Mucosa of rectum (tissue), 2 donors: Measurements from ENCODE around the gene STRN.
A peak's percentile ranks its signal among the peaks of the same experiment; 100 is the strongest.
"Not testable (repeated sequence)": the region's sequence is repeated elsewhere in the genome, so short reads cannot be mapped to it uniquely, and the experiment has no call there.

Experiments
- H3K27ac ChIP-seq, 2 donors: one replicate each; pipeline ENCODE4 v1.7.0; 2013; ENCODE audit warnings: inconsistent platforms in 2 of 2, low read depth in 2 of 2, low read length in 2 of 2
- H3K27me3 ChIP-seq, 2 donors: one replicate each; pipeline ENCODE4 v1.7.0; 2013; ENCODE audit warnings: low read length in 2 of 2; ENCODE audit not compliant: control insufficient read depth in 2 of 2, insufficient read depth in 2 of 2
- H3K36me3 ChIP-seq, 2 donors: one replicate each; pipeline ENCODE4 v1.7.0; 2013; ENCODE audit warnings: low read length in 2 of 2; ENCODE audit not compliant: control insufficient read depth in 2 of 2, insufficient read depth in 2 of 2
- H3K4me1 ChIP-seq, 2 donors: one replicate each; pipeline ENCODE4 v1.7.0; 2013; ENCODE audit warnings: low read length in 2 of 2, mild to moderate bottlenecking in 1 of 2; ENCODE audit not compliant: control insufficient read depth in 2 of 2, insufficient read depth in 2 of 2
- H3K4me3 ChIP-seq, 2 donors: one replicate each; pipeline ENCODE4 v1.7.0; 2013; ENCODE audit warnings: low read length in 2 of 2
- H3K9ac ChIP-seq, 2 donors: one replicate each; pipeline ENCODE4 v1.7.0; 2013; ENCODE audit warnings: low read length in 2 of 2, low read depth in 1 of 2, mild to moderate bottlenecking in 1 of 2
- H3K9me3 ChIP-seq, 2 donors: one replicate each; pipeline ENCODE4 v1.7.0; 2013; ENCODE audit warnings: low read length in 2 of 2; ENCODE audit not compliant: control insufficient read depth in 2 of 2
- donor health status: healthy.
- donor health status: Normal muscosa, but diverticular disease.

STRN gene

DNA sequence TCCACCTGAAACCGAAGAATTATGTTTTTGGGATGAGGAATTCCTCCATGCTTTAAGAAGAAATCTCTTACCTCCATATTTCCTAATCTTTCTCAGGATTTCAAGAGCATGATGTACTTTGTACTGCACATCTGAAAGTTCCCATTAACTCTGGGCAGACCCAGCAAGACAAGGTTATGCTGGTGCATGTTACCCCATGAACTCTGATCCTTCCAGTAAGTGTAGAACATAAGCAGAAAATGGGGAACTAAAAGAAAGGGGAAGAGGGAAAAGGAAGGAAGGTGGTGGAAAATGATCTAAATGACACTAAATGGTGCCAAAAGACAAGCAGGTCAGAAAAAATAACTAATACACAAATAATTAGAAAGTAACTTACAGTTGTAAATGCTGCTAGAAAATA is 50.7 kb downstream of the STRN start:
- H3K27me3 ChIP-seq: no peaks in the 10 kb centered on the region
- H3K27ac ChIP-seq: no peak overlapping the region
- no peak overlapping the region for H3K9ac ChIP-seq
- no peaks in the 10 kb centered on the region for H3K4me1 ChIP-seq
- H3K9me3 ChIP-seq: no peaks in the 10 kb centered on the region
- no peak overlapping the region for H3K4me3 ChIP-seq
- H3K36me3 ChIP-seq: peaks cover 13 to 17% of the 10 kb centered on the region in 2 donors

DNA sequence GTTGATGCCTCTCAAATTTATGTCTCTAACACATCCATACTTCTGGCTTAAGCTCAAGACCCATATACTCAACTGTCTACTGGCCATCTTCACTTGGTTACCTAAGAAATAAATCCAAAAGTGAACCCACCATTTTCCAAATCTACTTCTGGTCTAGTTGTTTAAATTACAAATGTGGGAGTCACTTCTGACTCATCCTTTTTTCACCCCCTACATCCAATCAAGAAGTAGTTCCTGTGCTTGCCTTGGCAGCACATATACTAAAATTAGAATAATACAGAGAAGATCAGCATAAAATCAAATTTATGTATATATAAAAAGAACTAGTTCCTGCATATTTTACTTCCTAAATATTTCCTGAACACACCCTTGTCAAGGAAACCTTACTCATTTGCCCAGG is 53.6 kb downstream of the STRN start:
- peaks cover 15 to 16% of the 10 kb centered on the region in 2 donors for H3K36me3 ChIP-seq
- H3K4me1 ChIP-seq: no peaks in the 10 kb centered on the region
- H3K27ac ChIP-seq: no peak overlapping the region
- no peak overlapping the region for H3K4me3 ChIP-seq
- no peaks in the 10 kb centered on the region for H3K27me3 ChIP-seq
- H3K9ac ChIP-seq: no peak overlapping the region
- H3K9me3 ChIP-seq: no peaks in the 10 kb centered on the region

- Histone ChIP-seq H3K9ac (no peak overlapping the region), H3K27ac (no peak overlapping the region), H3K4me1 (no peaks in the 10 kb centered on the region), H3K27me3 (no peaks in the 10 kb centered on the region), H3K9me3 (no peaks in the 10 kb centered on the region), H3K4me3 (no peak overlapping the region), H3K36me3 (peaks cover 15 to 16% of the 10 kb centered on the region in 2 donors)
Observed at GRCh38 chr2:36911012-36911411, 55.3 kb downstream of the STRN start.

GRCh38 chr2:36906277-36906676 is 60.1 kb downstream of the STRN start:
- no peak overlapping the region for H3K9ac ChIP-seq
- H3K4me1 ChIP-seq: no peaks in the 10 kb centered on the region
- H3K27me3 ChIP-seq: no peaks in the 10 kb centered on the region
- H3K27ac ChIP-seq: no peak overlapping the region
- no peaks in the 10 kb centered on the region for H3K9me3 ChIP-seq
- H3K4me3 ChIP-seq: no peak overlapping the region
- peaks cover 5 to 6% of the 10 kb centered on the region in 2 donors for H3K36me3 ChIP-seq

GRCh38 chr2:36904636-36905035 is 61.7 kb downstream of the STRN start:
- Histone ChIP-seq H3K27me3 (no peaks in the 10 kb centered on the region), H3K36me3 (peaks cover 4 to 5% of the 10 kb centered on the region in 2 donors), H3K9me3 (no peaks in the 10 kb centered on the region), H3K27ac (no peak overlapping the region), H3K4me3 (no peak overlapping the region), H3K4me1 (no peaks in the 10 kb centered on the region), H3K9ac (no peak overlapping the region)

GRCh38 chr2:36902385-36903120 is 63.8 kb downstream of the STRN start:
- Histone ChIP-seq H3K4me3 (no peak overlapping the region), H3K27me3 (no peaks in the 10 kb centered on the region), H3K9ac (no peak overlapping the region), H3K27ac (no peak overlapping the region), H3K9me3 (no peaks in the 10 kb centered on the region), H3K36me3 (peaks cover 4 to 11% of the 10 kb centered on the region in 2 donors), H3K4me1 (no peaks in the 10 kb centered on the region)

DNA sequence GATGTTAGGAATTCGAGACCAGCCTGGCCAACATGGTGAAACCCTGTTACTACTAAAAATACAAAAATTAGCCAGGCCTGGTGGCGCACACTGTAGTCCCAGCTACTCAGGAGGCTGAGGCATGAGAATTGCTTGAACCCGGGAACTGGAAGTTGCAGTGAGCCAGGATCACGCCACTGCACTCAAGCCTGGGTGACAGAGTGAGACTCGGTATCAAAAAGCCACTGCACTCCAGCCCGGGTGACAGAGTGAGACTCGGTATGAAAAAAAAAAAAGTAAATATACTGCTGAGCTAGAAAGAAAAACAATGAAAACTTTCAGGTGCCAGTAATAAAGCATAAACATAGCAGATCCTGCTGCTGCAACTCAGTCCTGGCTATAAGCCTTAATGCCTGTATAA is 73.5 kb downstream of the STRN start:
- H3K27ac ChIP-seq: peak overlapping the region in 1 of 2 donors; percentile 47
- H3K9ac ChIP-seq: no peak overlapping the region
- H3K4me3 ChIP-seq: no peak overlapping the region
- H3K4me1 ChIP-seq: peaks cover 0 to 12% of the 10 kb centered on the region in 2 donors
- H3K9me3 ChIP-seq: no peaks in the 10 kb centered on the region
- H3K36me3 ChIP-seq: peaks cover 3 to 9% of the 10 kb centered on the region in 2 donors
- no peaks in the 10 kb centered on the region for H3K27me3 ChIP-seq

GRCh38 chr2:36889795-36890194 is 76.5 kb downstream of the STRN start:
- H3K27ac ChIP-seq: peak overlapping the region; percentile 59 to 88
- no peaks in the 10 kb centered on the region for H3K9me3 ChIP-seq
- H3K4me3 ChIP-seq: peak overlapping the region; percentile 51 to 53
- peaks cover 0 to 12% of the 10 kb centered on the region in 2 donors for H3K4me1 ChIP-seq
- H3K36me3 ChIP-seq: peaks cover 3 to 11% of the 10 kb centered on the region in 2 donors
- H3K27me3 ChIP-seq: no peaks in the 10 kb centered on the region
- peak overlapping the region in 1 of 2 donors; percentile 57 for H3K9ac ChIP-seq

DNA sequence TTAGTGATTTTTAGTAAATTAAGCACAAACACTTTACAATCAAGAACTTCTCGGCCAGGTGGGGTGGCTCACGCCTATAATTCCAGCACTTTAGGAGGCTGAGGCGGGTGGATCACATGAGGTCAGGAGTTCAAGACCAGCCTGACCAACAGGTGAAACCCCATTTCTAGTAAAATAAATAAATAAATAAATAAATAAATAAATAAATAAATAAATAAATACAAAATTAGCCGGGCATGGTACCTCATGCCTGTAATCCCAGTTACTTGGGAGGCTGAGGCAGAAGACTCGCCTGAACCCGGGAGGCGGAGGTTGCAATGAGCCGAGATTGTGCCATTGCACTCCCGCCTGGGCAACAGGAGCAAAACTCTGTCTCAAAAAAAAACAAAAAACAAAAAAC is 79.2 kb downstream of the STRN start:
- not testable (repeated sequence) for H3K9me3 ChIP-seq, H3K4me1 ChIP-seq, H3K27me3 ChIP-seq, H3K27ac ChIP-seq, H3K4me3 ChIP-seq, H3K9ac ChIP-seq
- H3K36me3 ChIP-seq: peaks cover 14 to 21% of the 10 kb centered on the region in 2 donors

GRCh38 chr2:36886664-36887063 is 79.7 kb downstream of the STRN start:
- Histone ChIP-seq H3K27me3 (no peaks in the 10 kb centered on the region), H3K36me3 (peaks cover 13 to 18% of the 10 kb centered on the region in 2 donors), H3K4me3 (no peak overlapping the region), H3K9me3 (no peaks in the 10 kb centered on the region), H3K4me1 (peaks cover 3 to 8% of the 10 kb centered on the region in 2 donors), H3K27ac (no peak overlapping the region), H3K9ac (no peak overlapping the region)
